ENCODE measurements around the gene ARHGAP26.

Gene ARHGAP26

GRCh38 chr5:143059976-143060765 lies 290.0 kb downstream of the ARHGAP26 start:
- no peak for DNase-seq (ENCODE audit: low read depth in 2 of 2)

GRCh38 chr5:143061161-143061945 lies 291.2 kb downstream of the ARHGAP26 start:
- no peak for DNase-seq (ENCODE audit: low read depth in 2 of 2)

DNA sequence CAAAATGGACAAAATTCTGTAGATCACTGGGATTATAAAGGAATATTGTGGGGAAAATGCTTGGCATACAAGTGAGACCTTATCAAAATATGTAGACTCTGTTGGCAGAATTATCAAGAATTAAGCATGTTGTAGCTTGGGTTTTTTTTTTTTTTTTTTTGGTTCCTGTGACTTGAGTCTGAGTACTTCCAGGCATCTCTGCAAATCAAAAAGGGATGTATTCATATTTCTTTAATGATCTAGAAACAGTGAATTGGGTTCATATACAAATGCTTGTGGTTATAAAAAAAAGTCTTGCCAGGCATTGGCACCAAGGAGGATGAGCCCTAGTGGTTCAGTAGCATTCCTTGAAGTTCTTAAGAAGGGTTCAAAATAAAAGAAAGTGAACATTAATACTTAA lies 292.2 kb downstream of the ARHGAP26 start:
- no peak for DNase-seq (ENCODE audit: low read depth in 2 of 2)

DNA sequence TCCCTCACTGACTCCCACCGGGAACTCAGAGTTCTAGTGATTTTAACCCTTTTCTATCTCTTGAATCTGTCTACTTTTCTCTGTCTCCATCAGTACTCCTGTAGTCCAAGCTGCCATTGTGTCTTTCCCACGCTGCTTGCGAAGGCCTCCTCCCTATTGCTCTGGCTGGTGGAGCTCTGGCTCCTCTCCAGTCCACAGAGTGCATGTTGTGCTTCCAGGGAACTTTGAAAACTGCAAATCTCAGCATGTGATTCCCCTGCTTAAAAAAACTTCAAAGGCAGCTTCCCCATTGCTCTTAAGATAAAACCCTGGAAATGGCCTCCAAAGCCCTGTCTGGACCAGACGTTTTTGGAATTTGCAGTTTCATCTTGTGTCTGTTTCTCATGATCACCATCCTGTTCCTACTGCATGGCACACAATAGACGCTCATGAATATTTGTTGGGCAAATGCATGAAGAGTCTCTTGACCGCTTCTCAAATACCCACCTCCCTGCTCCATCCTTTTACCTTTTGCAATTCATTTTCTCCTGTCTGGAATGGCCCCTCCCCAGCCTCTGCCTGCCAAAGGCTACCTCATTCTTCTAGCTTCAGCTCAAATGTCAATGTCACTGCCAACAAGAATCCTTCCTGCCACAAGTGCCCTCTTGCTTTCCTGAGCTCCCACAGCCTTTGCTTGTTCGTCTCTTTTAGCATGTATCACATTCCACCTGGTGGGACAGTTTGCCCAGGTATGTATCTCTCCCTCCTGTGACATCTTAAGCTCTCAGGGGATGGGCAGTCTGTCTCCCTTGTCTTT lies 293.2 kb downstream of the ARHGAP26 start:
- DNase-seq (ENCODE audit: low read depth in 2 of 2) = no peak

- no peak for DNase-seq (ENCODE audit: low read depth in 2 of 2)
These were observed 294.1 kb downstream of the ARHGAP26 start for GRCh38 chr5:143064218-143064641.

- no peak for DNase-seq (ENCODE audit: low read depth in 2 of 2)
These were observed 294.5 kb downstream of the ARHGAP26 start for GRCh38 chr5:143064676-143065075.

- no peak for DNase-seq (ENCODE audit: low read depth in 2 of 2)
These were observed 295.2 kb downstream of the ARHGAP26 start for GRCh38 chr5:143065185-143065965.

DNA sequence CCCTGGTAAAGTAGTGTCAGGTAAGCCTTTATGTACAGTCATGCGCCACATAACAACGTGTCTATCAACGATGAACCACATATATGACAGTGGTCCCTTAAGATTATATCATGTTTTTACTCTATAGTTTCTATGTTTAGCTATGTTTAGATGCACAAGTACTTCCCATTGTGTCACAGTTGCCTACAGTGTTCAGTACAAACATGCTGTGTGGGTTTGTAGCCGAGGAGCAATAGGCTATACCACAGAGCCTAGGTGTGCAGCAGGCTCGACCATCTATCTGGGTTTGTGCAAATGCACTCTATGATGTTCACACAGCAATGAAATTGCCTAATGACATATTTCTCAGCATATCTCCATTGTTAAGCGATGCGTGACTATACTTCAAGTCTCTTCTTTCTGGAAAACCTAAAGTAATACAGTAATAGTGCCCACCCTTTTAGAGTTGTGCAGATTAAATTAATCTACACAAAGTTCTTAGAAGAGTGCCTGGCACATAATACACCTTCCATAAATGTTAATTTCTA lies 295.9 kb downstream of the ARHGAP26 start:
- no peak for DNase-seq (ENCODE audit: low read depth in 2 of 2)

GRCh38 chr5:143066556-143067281 lies 296.5 kb downstream of the ARHGAP26 start:
- peak in 1 of 2 donors; percentile 10 for DNase-seq (ENCODE audit: low read depth in 2 of 2)

- no peak for DNase-seq (ENCODE audit: low read depth in 2 of 2)
These were observed 298.5 kb downstream of the ARHGAP26 start for GRCh38 chr5:143068712-143069111.

DNA sequence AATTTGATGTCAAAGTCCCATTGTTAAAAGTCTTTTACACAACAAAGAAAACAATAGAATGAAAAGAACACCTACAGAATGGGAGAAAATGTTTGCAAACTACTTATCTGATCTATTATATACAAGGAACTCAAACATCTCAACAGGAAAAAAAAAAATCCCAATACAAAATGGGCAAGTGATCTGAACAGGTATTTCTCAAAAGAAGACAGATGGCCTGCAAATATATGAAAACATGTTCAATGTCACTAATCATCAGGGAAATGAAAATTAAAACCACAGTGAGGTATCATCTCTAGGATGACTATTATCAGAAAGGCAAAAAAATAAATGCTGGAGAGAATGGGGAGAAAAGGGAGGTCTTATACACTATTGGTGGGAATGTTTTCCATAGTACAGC lies 301.8 kb downstream of the ARHGAP26 start:
- DNase-seq (ENCODE audit: low read depth in 2 of 2) = no peak

GRCh38 chr5:143072734-143073133 lies 302.6 kb downstream of the ARHGAP26 start:
- DNase-seq (ENCODE audit: low read depth in 2 of 2) = no peak

- no peak for DNase-seq (ENCODE audit: low read depth in 2 of 2)
These were observed 303.6 kb downstream of the ARHGAP26 start for GRCh38 chr5:143073766-143074165.

DNA sequence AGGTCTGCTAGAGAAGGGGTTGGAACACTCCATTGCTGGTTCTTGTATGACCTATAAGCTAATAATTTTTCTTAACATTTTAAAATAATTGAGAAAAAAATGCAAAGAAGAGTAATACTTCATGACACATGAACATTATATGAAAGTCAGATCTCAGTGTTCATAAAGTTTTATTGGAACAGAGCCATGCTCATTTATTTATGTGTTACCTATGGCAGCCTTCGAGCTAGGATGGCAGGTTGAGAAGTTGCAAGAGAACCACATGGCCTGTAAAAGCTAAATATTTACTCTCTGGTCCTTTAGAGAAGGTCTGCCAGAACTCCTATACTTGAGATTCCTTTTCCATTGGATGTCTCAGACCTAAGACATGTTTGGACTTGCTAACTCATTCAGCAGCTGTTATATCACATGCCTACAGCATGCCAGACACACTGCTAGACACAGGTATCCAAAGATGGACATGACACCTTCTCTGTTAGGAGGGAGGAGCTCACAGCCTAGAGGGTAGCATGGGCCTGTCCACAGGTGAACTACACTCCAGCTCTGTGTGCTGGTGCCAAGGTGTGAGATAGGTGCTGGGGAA lies 304.3 kb downstream of the ARHGAP26 start:
- no peak for DNase-seq (ENCODE audit: low read depth in 2 of 2)

DNA sequence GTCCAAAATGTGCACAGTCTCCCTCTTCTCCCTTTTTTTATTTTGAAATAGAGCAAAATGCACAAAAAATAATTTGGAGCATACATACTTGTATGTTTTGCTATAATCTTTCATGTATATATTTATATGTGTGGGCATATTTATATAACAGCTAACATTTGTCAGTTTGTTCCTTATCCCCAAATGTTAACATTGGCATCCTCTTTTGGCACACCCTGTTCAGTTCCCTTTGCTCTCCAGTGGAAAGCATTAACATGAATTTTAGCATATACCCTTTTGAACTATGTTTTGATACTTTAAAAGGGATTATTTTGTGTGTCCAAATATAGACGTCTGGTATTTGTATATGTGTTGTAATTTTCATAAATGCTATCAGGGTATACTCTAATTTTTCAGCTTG lies 306.2 kb downstream of the ARHGAP26 start:
- no peak for DNase-seq (ENCODE audit: low read depth in 2 of 2)

DNA sequence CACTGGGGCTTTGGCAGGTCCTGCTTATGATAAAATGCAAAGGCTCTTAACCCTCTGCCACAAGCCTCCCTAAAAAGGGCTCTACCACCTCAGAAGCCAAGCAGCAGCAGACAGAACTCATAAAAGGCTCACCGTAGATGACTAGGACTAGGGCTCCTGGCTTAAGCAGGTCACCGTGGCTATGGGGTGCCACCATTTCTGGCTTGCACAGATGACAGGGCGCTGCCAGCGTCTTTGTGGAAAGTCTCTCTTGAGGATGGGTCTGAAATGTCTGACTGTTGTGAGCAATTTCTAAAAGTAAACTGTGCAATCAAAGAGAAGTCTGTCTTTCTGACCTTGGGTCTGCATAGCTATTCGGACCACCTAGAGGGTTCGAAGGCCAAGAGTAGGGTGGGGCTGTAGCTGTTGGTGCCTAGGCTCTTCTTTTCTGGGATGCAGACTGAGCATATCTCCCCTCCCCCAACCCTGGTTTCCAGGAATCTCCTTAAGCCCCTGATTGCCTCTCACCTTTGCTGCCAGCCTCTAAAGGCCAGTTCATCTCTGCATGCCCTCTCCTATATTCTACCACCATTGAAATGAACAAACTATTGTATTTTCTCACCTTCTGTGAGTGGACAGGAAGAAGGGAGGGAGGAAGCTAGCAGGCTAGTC lies 307.4 kb downstream of the ARHGAP26 start:
- DNase-seq (ENCODE audit: low read depth in 2 of 2) = no peak

GRCh38 chr5:143078313-143078712 lies 308.1 kb downstream of the ARHGAP26 start:
- no peak for DNase-seq (ENCODE audit: low read depth in 2 of 2)

GRCh38 chr5:143078971-143079370 lies 308.8 kb downstream of the ARHGAP26 start:
- DNase-seq (ENCODE audit: low read depth in 2 of 2) = no peak

DNA sequence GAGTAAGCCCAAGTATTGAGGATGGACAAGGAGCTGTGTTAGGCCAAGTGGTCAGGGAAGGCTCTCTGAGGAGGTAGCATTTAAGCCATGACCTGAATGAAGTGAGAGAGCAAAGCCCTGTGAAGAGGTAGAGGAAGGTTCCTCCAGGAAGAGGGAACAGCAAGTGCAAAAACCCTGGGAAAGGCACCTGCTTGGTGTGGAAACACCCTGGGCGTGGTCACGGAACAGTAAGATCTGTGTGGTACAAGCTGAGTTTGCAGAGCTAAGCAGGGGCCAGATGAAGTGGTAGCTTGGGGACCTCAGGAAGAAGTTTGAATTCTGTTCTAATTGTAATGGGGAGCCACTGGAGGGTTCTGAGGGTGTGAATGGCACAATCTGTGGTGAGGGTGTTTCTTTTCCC lies 310.2 kb downstream of the ARHGAP26 start:
- no peak for DNase-seq (ENCODE audit: low read depth in 2 of 2)

DNA sequence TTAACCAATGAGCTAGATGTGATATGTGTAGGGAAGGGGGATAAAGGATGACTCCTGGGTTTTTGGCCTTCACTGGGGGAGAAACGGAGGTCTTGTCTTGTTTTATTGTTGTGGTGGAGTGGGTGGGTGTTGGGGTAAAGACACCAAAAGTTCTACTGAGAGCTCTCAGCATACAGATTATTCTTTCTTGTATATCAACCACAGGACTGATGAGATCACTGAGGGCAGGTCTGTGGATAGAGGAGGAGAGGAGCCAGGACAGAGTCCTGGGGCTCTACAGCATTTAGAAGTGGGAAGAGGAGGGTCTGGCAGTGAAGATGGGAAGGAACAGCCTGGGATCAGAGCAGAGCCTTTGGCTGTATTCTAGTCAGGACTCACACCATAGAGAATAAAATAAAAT lies 310.8 kb downstream of the ARHGAP26 start:
- no peak for DNase-seq (ENCODE audit: low read depth in 2 of 2)

All from stimulated activated CD8-positive, alpha-beta memory T cell treated with anti-CD3 and anti-CD28 coated beads, Interleukin-15, amount 100 ng/mL, for 4 hours (primary cell).